Osteoblast (primary cell): Measurements from ENCODE around the gene SINHCAF. TPM values are rescaled to one million over a fixed set of nuclear protein-coding genes. Genes with fewer than 3 reads are reported as not detected.

Source experiments
- DNase-seq: peaks from one replicate; pipeline ENCODE4 v3.0.0; 2011; ENCODE audit warnings: low spot score, mixed read lengths; ENCODE audit not compliant: insufficient read length; ENCODE audit errors: missing footprints
- H2AFZ ChIP-seq: 2 replicates; pipeline ENCODE4 v1.6.0; 2011; ENCODE audit warnings: mild to moderate bottlenecking, low read length
- H3K27ac ChIP-seq: 2 replicates; pipeline ENCODE4 v1.5.1; 2011; ENCODE audit warnings: mild to moderate bottlenecking, low read depth, low read length, moderate library complexity
- H3K27me3 ChIP-seq: 2 replicates; pipeline ENCODE4 v1.6.0; 2012; ENCODE audit warnings: mild to moderate bottlenecking, control low read depth, inconsistent platforms, low read length, moderate library complexity; ENCODE audit not compliant: insufficient read depth
- H3K36me3 ChIP-seq: 2 replicates; pipeline ENCODE4 v1.5.1; 2011; ENCODE audit warnings: mild to moderate bottlenecking, low read length, control low read depth, moderate library complexity; ENCODE audit not compliant: insufficient read depth
- H3K4me1 ChIP-seq: 2 replicates; pipeline ENCODE4 v1.5.1; 2011; ENCODE audit warnings: mild to moderate bottlenecking, low read length, control low read depth, moderate library complexity; ENCODE audit not compliant: insufficient read depth
- H3K4me2 ChIP-seq: 2 replicates; pipeline ENCODE4 v1.6.0; 2011; ENCODE audit warnings: mild to moderate bottlenecking, low read length; ENCODE audit not compliant: insufficient read depth
- H3K4me3 ChIP-seq: fragments of 200-600 bp; sonication (generic); 3 replicates; pipeline ENCODE4 v1.5.1; 2012; ENCODE audit warnings: mild to moderate bottlenecking, low read length, inconsistent platforms; ENCODE audit not compliant: insufficient read depth
- H3K79me2 ChIP-seq: 2 replicates; pipeline ENCODE4 v1.6.0; 2012; ENCODE audit warnings: mild to moderate bottlenecking, low read length, control low read depth, inconsistent platforms; ENCODE audit not compliant: insufficient read depth
- H3K9me3 ChIP-seq: 2 replicates; pipeline ENCODE4 v1.5.1; 2011; ENCODE audit warnings: low read depth, low read length, control low read depth
- H4K20me1 ChIP-seq: 2 replicates; pipeline ENCODE4 v1.6.0; 2012; ENCODE audit warnings: mild to moderate bottlenecking, low read length, control low read depth; ENCODE audit not compliant: insufficient read depth
- total RNA-seq: library from RNA; depleted of rRNA; stranded (reverse); fragments of >200 nt; gene quantifications from 2 replicates; pipeline ENCODE4 v1.2.3, GENCODE V29; 2012
- TF ChIP-seq, protein P1 (sequence below): IDR thresholded peaks from 2 replicates; pipeline ENCODE4 v1.5.1; 2011; ENCODE audit warnings: mild to moderate bottlenecking, low read depth, low read length, moderate library complexity; ENCODE audit errors: extremely low read depth

The SINHCAF gene
- total RNA-seq, 1 donor, result 11.2 TPM

DNA sequence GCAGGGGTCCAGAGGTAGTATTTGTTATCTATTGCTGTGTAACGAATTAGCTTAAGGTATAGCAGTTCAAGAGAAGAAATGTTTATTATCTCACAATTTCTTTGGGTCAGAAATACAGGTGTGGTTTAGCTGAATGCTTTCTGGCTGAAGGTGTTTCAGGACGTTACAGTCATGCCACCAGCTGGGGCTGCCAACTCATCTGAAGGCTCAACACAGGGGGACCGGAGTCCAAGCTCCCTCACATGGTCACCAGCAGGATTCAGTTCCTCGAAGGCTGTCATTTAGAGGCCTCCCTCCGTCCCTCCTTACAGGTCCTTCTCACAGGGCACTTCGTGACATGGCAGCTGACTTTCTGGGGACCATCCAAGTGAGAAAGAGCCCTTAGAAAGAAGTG lies 37.5 kb upstream of the SINHCAF start:
- Histone ChIP-seq H3K79me2 (no peaks in the 10 kb centered on the region), H3K27me3 (no peaks in the 10 kb centered on the region), H3K4me1 (no peaks in the 10 kb centered on the region), H3K27ac (no peak overlapping the region), H3K9me3 (no peaks in the 10 kb centered on the region), H3K4me2 (no peak overlapping the region), H3K4me3 (no peak overlapping the region), H2AFZ (no peak overlapping the region), H3K36me3 (no peaks in the 10 kb centered on the region), H4K20me1 (no peaks in the 10 kb centered on the region)
- TF ChIP-seq, protein P1, sequence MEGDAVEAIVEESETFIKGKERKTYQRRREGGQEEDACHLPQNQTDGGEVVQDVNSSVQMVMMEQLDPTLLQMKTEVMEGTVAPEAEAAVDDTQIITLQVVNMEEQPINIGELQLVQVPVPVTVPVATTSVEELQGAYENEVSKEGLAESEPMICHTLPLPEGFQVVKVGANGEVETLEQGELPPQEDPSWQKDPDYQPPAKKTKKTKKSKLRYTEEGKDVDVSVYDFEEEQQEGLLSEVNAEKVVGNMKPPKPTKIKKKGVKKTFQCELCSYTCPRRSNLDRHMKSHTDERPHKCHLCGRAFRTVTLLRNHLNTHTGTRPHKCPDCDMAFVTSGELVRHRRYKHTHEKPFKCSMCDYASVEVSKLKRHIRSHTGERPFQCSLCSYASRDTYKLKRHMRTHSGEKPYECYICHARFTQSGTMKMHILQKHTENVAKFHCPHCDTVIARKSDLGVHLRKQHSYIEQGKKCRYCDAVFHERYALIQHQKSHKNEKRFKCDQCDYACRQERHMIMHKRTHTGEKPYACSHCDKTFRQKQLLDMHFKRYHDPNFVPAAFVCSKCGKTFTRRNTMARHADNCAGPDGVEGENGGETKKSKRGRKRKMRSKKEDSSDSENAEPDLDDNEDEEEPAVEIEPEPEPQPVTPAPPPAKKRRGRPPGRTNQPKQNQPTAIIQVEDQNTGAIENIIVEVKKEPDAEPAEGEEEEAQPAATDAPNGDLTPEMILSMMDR, result no peak
- DNase-seq, result peak; percentile 3

DNA sequence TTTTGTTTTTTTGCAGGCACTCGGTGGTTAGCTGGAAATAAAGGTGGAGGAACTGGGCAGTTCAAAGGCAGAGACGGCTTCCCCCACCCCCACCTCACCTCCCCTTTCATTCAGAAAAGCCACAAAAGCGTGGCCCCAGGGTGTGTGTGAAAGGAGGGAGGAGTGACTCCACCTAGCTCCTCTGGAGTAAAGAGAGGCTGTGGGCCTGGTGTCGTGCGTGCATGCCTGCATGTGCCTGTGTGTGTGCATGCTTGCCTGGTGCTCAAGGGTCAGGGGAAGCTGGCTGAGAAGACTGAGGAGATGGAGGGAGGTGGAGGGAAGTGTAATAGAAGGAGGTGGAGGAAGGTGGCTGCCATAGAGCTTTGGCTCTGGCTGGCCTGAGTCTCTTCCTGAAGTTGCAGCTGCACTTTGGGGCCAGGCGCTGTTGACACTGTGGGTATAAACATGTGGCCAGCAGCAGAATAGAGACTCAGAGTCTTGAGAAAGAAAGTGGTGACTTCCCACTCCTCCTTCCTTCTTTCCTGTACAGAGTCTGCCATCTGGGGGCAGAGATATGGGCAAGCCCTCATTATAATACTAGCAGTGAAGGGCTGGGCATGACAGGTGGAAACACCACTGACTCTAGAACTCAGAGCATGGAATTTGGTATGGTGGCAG lies 36.9 kb upstream of the SINHCAF start:
- Histone ChIP-seq H3K9me3 (no peaks in the 10 kb centered on the region), H3K4me3 (no peak overlapping the region), H3K27me3 (no peaks in the 10 kb centered on the region), H3K4me2 (peak overlapping the region; percentile 47), H3K4me1 (no peaks in the 10 kb centered on the region), H3K36me3 (no peaks in the 10 kb centered on the region), H2AFZ (no peak overlapping the region), H3K27ac (no peak overlapping the region), H3K79me2 (no peaks in the 10 kb centered on the region), H4K20me1 (no peaks in the 10 kb centered on the region)
- DNase-seq, result peak; percentile 11
- TF ChIP-seq, protein P1, result no peak

DNA sequence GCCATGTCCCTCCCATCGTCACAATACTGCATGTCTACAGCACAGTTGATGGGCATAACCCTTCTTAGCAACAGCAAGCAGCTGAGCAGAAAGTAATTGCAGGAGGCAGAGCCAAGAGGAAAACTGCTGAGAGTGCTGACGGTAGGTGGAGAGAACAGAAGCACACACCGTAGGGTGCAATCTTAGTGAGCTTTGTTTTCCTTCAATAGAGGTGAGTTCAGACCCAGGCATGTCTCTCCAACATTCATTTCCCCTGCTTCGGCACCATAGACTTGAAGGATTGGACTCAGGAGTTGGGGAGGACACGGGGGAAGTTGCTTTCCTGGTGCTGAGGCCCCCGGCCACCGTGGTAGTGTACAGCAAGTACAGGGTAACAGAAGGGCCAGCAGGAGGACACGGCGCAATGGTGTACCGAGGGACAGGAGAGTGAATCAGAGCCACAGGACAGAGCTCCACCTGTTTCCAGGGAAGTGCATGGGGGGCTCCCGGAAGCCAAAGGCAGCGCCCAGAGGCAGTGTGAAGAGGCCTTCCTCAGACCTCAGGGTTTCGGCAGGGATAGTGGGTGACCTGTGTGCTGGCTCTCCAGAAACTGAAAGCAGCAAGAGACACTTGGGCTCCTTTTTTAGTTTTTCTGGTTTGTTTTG lies 36.3 kb upstream of the SINHCAF start:
- TF ChIP-seq, protein P1, result no peak
- H3K4me3 ChIP-seq, result peak overlapping the region; percentile 14
- DNase-seq, result peak; percentile 50
- H3K36me3 ChIP-seq, result no peaks in the 10 kb centered on the region
- H2AFZ ChIP-seq, result peak overlapping the region; percentile 60
- peak overlapping the region; percentile 47 for H3K4me2 ChIP-seq
- H3K27ac ChIP-seq, result no peak overlapping the region
- no peaks in the 10 kb centered on the region for H3K27me3 ChIP-seq
- no peaks in the 10 kb centered on the region for H3K4me1 ChIP-seq
- H3K79me2 ChIP-seq, result no peaks in the 10 kb centered on the region
- no peaks in the 10 kb centered on the region for H3K9me3 ChIP-seq
- no peaks in the 10 kb centered on the region for H4K20me1 ChIP-seq

DNA sequence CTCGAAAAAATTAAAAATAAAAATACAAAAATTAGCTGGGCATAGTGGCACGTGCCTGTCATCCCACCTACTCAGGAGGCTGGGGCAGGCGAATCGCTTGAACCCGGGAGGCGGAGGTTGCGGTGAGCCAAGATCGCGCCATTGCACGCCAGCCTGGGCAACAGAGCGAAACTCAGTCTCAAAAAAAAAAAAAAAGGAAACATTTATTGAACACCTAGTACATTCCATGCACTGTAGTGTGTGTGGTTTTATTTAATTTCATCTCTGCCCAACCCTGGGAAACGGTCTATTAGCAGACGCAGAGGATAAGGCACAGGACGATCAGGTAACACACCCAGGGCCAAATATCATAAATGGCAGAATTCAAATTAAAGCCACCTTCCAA lies 35.8 kb upstream of the SINHCAF start:
- H2AFZ ChIP-seq, result no peak overlapping the region
- DNase-seq, result no peak
- TF ChIP-seq, protein P1, result no peak

More for the DNA sequence above, 35.8 kb upstream of the SINHCAF start:
- peak overlapping the region; percentile 47 for H3K4me2 ChIP-seq
- H4K20me1 ChIP-seq, result no peaks in the 10 kb centered on the region
- H3K27me3 ChIP-seq, result no peaks in the 10 kb centered on the region
- no peak overlapping the region for H3K4me3 ChIP-seq
- H3K27ac ChIP-seq, result no peak overlapping the region
- no peaks in the 10 kb centered on the region for H3K4me1 ChIP-seq
- no peaks in the 10 kb centered on the region for H3K36me3 ChIP-seq
- H3K79me2 ChIP-seq, result no peaks in the 10 kb centered on the region
- no peaks in the 10 kb centered on the region for H3K9me3 ChIP-seq
